Brain microvascular endothelial cell (primary cell): ENCODE results near the gene TMEM88.

Source experiments
- DNase-seq: peaks from one replicate; pipeline ENCODE4 v3.0.0-alpha.2; 2020
- H3K27ac ChIP-seq: fragments of 250-450 bp; sonication (Bioruptor Pico); 2 replicates; pipeline ENCODE4 v1.5.1; 2020; ENCODE audit warnings: mild to moderate bottlenecking, moderate library complexity
- H3K27me3 ChIP-seq: fragments of 250-450 bp; sonication (Bioruptor Pico); replicated peaks from 2 replicates; pipeline ENCODE4 v1.5.1; 2020; ENCODE audit warnings: mild to moderate bottlenecking
- H3K36me3 ChIP-seq: fragments of 250-450 bp; sonication (Bioruptor Pico); replicated peaks from 2 replicates; pipeline ENCODE4 v1.5.1; 2020; ENCODE audit warnings: mild to moderate bottlenecking
- H3K4me3 ChIP-seq: 2 replicates; pipeline ENCODE4 v1.5.1; 2011; ENCODE audit warnings: low read depth, mild to moderate bottlenecking, control low read depth, low read length, moderate library complexity
- CTCF ChIP-seq: IDR thresholded peaks from 2 replicates; pipeline ENCODE4 v1.5.1; 2011; ENCODE audit warnings: low read depth, mild to moderate bottlenecking, moderate library complexity, low read length, control low read depth, inconsistent platforms; ENCODE audit errors: missing control alignments
- in situ Hi-C: cut with HindIII; loops from 2 replicates; pipeline ENCODE4 v1.10.0; 2017; ENCODE audit warnings: low sequenced_read_pairs, low pct_ligation_motif_present

TMEM88 gene

GRCh38 chr17:7856011-7856810 is 1.3 kb downstream of the TMEM88 start:
- H3K27ac ChIP-seq: peak overlapping the region; percentile 92
- no peak for TF ChIP-seq CTCF
- in situ Hi-C loops: no loop called here
- H3K4me3 ChIP-seq: peak overlapping the region; percentile 70
- H3K36me3 ChIP-seq: peaks cover 19% of the 10 kb centered on the region
- H3K27me3 ChIP-seq: no peaks in the 10 kb centered on the region
- DNase-seq: no peak

GRCh38 chr17:7856811-7857712 is 2.2 kb downstream of the TMEM88 start, which contains the start of gene NAA38:
NAA38 (minus strand) TSS chr17:7857559; CDS start chr17:7857463, 96 bp downstream.
- Histone ChIP-seq H3K27me3 (no peaks in the 10 kb centered on the region), H3K36me3 (peaks cover 13% of the 10 kb centered on the region), H3K27ac (peak within 1 kb of the TSS; percentile 92), H3K4me3 (peak within 1 kb of the TSS; percentile 70)
- peak; percentile 64 for TF ChIP-seq CTCF
- DNase-seq: peak; percentile 99
- in situ Hi-C loops: no loop called here

GRCh38 chr17:7857713-7858521 is 3.1 kb downstream of the TMEM88 start, which contains the start of gene CYB5D1:
CYB5D1 (plus strand) TSS chr17:7858003; CDS start chr17:7858135, 132 bp downstream.
- TF ChIP-seq CTCF: no peak
- H3K27ac ChIP-seq: peak within 1 kb of the TSS; percentile 92
- DNase-seq: peak; percentile 94
- H3K36me3 ChIP-seq: peaks cover 8% of the 10 kb centered on the region
- H3K27me3 ChIP-seq: no peaks in the 10 kb centered on the region
- peak within 1 kb of the TSS; percentile 70 for H3K4me3 ChIP-seq
- in situ Hi-C loops: no loop called here

GRCh38 chr17:7858522-7858810 is 3.6 kb downstream of the TMEM88 start:
- in situ Hi-C loops: no loop called here
- Histone ChIP-seq H3K4me3 (peak overlapping the region; percentile 70), H3K27me3 (no peaks in the 10 kb centered on the region), H3K36me3 (peaks cover 3% of the 10 kb centered on the region), H3K27ac (peak overlapping the region; percentile 92)
- TF ChIP-seq CTCF: peak; percentile 69
- peak; percentile 29 for DNase-seq

- Histone ChIP-seq H3K36me3 (peaks cover 3% of the 10 kb centered on the region), H3K4me3 (peak overlapping the region; percentile 70), H3K27ac (no peak overlapping the region), H3K27me3 (no peaks in the 10 kb centered on the region)
- no peak for DNase-seq
- TF ChIP-seq CTCF: no peak
- in situ Hi-C loops: no loop called here
These were observed 4.2 kb downstream of the TMEM88 start for GRCh38 chr17:7859028-7859427.
